ENCODE data around the gene KCTD18.

DNA sequence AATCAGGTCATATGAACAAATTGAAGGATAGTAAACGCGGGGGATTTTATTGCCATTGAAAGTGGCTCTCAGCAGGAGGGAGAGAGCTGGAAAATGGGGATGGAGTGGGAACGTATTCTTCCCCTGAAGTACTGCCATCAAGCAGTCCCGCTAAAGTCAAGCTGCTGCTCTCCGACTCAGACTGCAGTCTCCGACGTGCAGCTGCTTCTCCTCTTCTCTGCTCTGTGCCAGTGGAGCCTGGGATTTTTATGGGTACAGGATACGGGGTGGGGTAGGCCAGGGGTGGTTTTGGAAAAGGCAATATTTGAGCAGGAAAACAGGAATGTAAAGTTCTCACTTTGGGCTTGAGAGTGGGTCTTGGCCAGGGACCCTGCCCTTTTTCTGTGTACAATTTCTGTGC is 33.0 kb downstream of the KCTD18 start:
- TF ChIP-seq, protein P1, sequence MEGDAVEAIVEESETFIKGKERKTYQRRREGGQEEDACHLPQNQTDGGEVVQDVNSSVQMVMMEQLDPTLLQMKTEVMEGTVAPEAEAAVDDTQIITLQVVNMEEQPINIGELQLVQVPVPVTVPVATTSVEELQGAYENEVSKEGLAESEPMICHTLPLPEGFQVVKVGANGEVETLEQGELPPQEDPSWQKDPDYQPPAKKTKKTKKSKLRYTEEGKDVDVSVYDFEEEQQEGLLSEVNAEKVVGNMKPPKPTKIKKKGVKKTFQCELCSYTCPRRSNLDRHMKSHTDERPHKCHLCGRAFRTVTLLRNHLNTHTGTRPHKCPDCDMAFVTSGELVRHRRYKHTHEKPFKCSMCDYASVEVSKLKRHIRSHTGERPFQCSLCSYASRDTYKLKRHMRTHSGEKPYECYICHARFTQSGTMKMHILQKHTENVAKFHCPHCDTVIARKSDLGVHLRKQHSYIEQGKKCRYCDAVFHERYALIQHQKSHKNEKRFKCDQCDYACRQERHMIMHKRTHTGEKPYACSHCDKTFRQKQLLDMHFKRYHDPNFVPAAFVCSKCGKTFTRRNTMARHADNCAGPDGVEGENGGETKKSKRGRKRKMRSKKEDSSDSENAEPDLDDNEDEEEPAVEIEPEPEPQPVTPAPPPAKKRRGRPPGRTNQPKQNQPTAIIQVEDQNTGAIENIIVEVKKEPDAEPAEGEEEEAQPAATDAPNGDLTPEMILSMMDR (IDR thresholded peaks at IDR 0.05 in 8 of 11, conservative IDR thresholded peaks at IDR 0.05 in 3 of 11): no peak
- TF ChIP-seq POLR2A (IDR thresholded peaks at IDR 0.05): no peak
